ENCODE results near the gene GMIP.
"Not testable (repeated sequence)": the region's sequence is repeated elsewhere in the genome, so short reads cannot be mapped to it uniquely, and the experiment has no call there.

Gene GMIP

DNA sequence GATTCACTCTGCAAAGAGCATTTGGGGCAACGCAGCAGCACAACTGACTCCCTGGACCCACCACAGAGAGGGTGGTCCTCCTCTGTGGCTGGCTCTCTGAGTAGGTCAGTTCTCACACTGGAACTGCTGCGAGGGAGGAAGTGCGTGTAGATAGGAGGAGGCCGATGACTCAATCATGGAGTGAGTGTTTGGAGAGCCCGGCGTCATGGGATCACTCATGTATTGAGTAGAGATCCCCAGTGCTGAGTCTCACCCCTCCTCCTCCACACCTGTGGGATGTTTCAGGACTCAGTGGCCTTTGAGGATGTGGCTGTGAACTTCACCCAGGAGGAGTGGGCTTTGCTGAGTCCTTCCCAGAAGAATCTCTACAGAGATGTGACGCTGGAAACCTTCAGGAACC lies 34.1 kb upstream of the GMIP start:
- no peak for DNase-seq (ENCODE audit: low read depth)
- H3K4me3 ChIP-seq (ENCODE audit: low read length), result no peak overlapping the region
- no peak for TF ChIP-seq CTCF (conservative IDR thresholded peaks at IDR 0.05; ENCODE audit: low read length)

DNA sequence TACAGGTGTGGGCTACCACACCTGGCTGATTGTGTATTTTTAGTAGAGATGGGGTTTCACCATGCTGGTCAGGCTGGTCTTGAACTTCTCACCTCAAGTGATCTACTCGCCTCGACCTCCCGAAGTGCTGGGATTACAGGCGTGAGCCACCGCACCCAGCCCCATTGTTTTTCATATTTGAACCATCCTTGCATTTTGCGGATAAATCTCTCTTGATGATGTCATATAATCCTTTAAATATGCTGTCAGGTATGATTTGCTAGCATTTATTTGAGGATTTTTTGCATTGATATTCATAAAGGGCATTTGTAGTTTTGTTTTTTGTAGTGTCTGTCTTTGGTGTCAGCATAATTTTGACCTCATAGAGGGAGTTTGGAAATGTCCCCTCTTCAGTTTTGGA lies 30.9 kb upstream of the GMIP start:
- no peak overlapping the region for H3K4me3 ChIP-seq (ENCODE audit: low read length)
- no peak for DNase-seq (ENCODE audit: low read depth)
- TF ChIP-seq CTCF (conservative IDR thresholded peaks at IDR 0.05; ENCODE audit: low read length), result no peak

GRCh38 chr19:19672816-19673215 lies 29.4 kb upstream of the GMIP start:
- TF ChIP-seq CTCF (conservative IDR thresholded peaks at IDR 0.05; ENCODE audit: low read length), result no peak
- no peak for DNase-seq (ENCODE audit: low read depth)
- no peak overlapping the region for H3K4me3 ChIP-seq (ENCODE audit: low read length)

DNA sequence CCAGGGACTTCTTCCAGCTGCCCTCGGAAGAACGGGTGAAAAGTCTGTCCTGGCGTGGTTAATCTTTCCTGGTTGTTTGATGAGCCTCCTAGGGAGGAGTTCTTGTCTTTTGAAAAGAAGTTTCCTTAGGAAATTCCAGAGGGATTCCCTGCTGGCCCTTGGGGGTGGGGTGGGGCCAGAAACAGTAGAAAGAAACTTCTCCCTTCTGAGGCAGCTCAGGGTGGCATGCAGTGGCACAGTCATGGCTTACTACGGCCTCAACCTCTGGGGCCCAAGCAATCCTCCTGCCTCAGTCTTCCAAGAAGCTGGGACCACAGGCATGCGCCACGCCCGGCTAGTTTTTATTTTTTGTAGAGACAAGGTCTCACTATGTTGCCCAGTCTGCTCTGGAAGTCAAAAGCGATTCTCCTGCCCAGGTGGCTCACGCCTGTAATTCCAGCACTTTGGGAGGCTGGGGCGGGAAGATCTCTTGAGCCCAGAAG lies 26.7 kb upstream of the GMIP start:
- no peak for TF ChIP-seq CTCF (conservative IDR thresholded peaks at IDR 0.05; ENCODE audit: low read length)
- peak overlapping the region; percentile 85 for H3K4me3 ChIP-seq (ENCODE audit: low read length)
- DNase-seq (ENCODE audit: low read depth), result no peak

- H3K4me3 ChIP-seq (ENCODE audit: low read length), result peak within 1 kb of the TSS; percentile 85
- no peak for TF ChIP-seq CTCF (conservative IDR thresholded peaks at IDR 0.05; ENCODE audit: low read length)
- peak; percentile 85 for DNase-seq (ENCODE audit: low read depth)
Observed at GRCh38 chr19:19668230-19669012, 25.0 kb upstream of the GMIP start, which contains the start of gene ZNF101. Gene ZNF101, plus strand, starts transcription at chr19:19668839. Its CDS starts 125 bp downstream, at chr19:19668964.

- not testable (repeated sequence) for H3K4me3 ChIP-seq (ENCODE audit: low read length); DNase-seq (ENCODE audit: low read depth)
Observed at GRCh38 chr19:19665420-19665948, 22.0 kb upstream of the GMIP start.

DNA sequence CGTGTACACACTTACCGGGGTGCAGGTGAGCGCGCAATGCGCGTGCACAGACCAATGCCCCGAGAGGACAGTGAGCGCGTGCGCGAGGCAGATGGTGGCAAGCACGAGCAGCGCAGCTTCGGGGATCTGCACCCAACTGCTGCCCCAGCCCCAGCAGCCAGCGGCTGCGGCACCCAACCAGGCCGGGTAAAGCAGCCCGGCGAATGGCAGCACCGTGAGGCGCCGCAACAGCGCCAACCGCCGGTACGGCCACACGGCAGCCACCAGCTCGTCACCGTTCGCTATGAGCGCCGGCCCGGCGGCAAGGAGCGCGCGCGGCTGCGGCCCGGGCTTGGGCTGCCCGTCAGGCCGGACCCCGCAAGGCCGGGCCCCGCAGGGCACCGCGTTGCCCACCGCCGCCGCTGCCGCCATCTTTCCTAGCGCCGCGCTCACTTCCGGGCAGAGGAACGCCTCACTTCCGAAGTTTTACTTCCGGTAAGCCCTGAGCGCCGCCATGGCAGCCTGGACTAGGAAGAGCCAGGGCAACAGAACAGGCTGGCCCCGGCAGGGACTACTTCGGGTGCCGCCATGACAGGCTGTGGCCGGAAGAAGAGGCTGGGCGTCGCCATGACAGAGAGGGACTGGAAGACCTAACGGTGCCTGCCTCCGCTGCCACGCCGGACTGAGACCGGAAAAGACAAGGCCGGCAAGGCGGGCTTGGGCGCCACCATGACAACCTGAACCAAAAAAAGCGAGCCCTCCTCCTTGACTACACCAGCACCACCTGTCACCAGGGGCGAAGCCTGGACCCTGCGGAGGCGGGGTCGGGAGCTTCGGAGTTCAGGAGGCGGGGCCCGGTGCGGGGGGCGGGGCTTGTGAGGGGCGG lies 20.0 kb upstream of the GMIP start, which contains the start of gene ATP13A1:
ATP13A1 (minus strand) TSS at position 421 of the 865 bp plus-strand sequence; CDS start at position 411, 10 bp downstream.
- peak; percentile 14 for TF ChIP-seq CTCF (conservative IDR thresholded peaks at IDR 0.05; ENCODE audit: low read length)
- DNase-seq (ENCODE audit: low read depth), result peak; percentile 98
- peak within 1 kb of the TSS; percentile 99 for H3K4me3 ChIP-seq (ENCODE audit: low read length)
